Measurements from ENCODE around the gene NSL1.
"Not testable (repeated sequence)": the region's sequence is repeated elsewhere in the genome, so short reads cannot be mapped to it uniquely, and the experiment has no call there.

Gene NSL1

GRCh38 chr1:212746546-212746945, 45.0 kb downstream of the NSL1 start:
- no peak for DNase-seq

DNA sequence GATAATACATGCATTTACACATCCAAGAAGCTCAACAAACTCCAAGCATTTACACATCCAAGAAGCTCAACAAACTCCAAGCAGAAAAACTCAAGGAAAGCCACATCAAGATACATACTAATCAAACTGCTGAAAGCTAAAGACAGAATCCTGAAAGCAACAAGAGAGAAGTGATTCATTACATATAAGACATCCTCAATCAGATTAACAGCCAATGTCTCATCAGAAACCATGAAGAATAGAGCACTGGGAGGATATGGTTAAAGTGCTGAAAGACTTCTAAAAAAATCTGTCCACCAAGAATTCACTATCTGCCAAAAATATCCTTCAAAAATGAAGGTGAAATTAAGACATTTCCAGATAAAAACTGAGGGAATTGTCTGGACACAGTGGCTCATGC, 46.3 kb downstream of the NSL1 start:
- DNase-seq, result no peak

DNA sequence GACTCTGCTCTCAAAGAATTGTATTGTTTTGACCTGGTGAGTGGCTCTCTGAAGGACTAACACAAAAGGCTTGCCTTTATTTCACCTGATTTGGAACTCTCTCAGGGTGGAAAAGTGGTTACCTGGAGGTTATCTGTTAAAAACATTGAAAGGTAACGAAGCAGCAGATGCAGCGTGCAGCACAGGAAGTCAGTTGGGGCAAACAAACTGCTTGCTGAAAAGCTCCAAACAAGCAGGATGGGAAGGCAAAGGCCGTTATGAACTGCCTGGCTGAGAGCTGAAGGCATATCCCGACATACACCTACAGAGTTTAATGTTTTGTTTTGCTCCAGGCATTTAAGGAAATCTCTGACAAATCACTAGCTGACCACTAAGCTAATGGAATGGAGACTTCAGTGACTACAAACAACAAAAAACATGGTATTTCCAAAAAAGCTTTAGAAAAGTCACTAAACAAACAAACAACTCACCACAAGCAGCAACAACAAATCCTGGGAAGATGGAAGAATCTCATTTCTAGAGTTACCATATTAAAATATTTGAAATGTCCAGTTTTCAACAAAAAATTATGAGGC, 47.6 kb downstream of the NSL1 start:
- DNase-seq, result no peak

GRCh38 chr1:212738330-212738729, 53.2 kb downstream of the NSL1 start:
- no peak for DNase-seq

- DNase-seq, result no peak
Observed at GRCh38 chr1:212737559-212737958, 54.0 kb downstream of the NSL1 start.

GRCh38 chr1:212733109-212733508, 58.5 kb downstream of the NSL1 start:
- no peak for DNase-seq

GRCh38 chr1:212731630-212732029, 59.9 kb downstream of the NSL1 start:
- no peak for DNase-seq

DNA sequence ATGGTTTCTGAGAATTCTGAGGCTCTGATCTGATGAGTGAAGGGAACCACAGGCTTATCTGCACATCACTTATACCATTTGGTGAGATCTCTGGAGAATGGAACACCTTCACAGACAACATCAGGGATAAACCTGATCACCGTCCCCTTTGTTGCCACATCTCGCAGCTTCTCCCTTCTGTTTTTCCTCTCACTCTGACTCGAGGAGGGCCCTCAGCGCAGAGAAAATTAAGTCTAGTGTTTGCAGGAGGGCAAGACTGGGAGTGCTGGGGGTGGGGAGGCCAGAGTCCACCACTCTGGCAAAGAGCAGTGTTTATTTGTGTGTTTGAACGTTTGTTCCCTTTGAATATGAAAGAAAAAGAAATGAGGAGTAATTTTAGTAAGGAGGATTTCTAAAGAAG, 63.0 kb downstream of the NSL1 start:
- no peak for DNase-seq

DNA sequence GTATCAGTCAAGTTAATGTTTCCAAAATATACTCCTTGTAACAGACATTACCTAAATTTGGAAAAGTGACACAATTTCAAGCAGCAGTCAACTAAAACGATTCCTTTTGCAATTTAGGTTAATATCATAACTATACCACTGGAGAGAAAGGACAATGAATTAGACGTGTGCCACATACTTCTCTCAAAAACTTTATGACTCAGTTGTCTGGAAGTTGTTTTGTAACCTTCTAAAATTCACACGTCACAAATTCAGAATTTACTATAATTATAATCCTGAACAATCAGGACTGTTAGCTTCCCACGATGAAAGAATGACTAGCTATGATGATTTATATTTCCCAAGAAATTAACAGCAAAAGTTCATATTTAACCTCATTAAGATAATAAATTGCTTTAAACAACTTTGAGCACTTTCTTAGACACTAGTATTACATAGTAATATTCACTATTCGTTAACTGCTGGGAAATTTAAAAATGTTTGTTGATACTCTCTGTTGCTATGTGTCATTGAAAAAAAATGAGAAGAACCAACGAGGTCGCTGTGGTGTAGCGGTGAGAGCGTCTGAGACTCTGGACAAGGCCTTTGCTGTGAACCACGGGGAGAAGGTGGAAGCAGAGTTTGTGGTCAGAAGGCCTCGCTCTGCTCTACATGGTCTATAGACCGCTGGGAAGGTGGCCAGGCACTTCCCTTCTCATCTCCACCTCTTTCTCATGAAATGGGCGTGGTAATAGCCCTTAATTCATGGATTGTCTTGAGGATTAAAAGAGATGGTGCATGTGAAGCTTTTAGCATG, 64.0 kb downstream of the NSL1 start:
- DNase-seq, result no peak

DNA sequence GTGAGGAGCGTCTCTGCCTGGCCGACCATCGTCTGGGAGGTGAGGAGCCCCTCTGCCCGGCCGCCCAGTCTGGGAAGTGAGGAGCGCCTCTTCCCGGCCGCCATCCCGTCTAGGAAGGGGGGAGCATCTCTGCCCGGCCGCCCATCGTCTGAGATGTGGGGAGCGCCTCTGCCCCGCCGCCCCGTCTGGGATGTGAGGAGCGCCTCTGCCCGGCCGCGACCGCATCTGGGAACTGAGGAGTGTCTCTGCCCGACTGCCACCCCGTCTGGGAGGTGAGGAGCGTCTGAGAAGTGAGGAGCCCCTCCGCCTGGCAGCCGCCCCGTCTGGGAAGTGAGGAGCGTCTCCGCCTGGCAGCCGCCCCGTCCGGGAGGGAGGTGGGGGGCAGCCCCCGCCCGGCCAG, 66.9 kb downstream of the NSL1 start:
- DNase-seq, result not testable (repeated sequence)

DNA sequence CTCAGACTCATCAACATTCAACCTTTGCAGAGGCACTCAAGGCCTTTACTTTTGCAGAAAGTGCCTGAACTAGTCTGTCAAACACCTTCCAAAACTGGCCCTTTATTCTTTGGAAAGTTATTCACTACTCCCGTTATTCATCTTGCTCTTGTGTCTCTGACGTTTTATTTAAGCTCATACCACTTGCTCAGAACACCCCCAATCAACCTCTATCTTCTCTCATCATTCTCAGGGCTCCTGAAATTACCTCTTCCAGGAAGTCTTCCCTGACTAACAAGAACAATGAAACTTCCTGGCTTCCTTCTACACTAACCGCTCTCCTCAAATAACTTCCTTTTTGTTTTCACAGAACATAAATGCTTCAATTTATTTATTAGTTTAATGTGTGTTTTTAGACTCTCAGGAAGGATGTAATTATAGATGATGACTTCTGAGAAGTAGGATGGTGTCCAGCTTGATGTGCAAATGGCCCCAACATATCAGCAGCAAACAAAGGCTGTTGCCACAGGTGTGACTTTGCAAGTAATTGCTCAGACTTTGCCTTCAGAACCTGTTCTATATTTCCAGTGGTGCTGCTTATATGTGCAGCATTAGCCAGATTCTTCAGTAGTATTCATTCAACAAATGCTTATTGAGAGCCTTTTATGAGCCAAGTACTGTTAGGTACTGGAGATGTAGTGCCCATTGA, 69.2 kb downstream of the NSL1 start:
- DNase-seq, result no peak

GRCh38 chr1:212721388-212722247, 70.0 kb downstream of the NSL1 start:
- DNase-seq, result no peak

- DNase-seq, result no peak
Observed at GRCh38 chr1:212719633-212720032, 71.9 kb downstream of the NSL1 start.

DNA sequence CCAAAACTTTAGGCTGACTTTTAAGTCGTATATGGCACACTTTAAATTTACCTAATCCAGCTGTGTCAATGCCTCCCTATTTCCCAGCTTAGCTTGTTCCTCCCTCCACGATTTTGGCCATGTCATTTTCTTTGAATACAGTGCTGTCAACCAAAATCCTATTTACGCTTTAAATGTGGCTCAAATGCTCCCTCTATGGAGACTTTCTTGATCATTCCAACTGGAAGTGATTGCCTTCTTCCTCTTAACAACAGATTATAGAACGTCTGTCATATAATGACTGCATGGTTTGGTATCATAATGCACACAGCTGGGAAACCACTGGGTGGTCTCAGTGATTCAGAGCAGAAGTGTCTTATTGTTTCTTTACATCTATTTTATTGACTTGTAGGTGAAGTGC, 73.1 kb downstream of the NSL1 start:
- no peak for DNase-seq

DNA sequence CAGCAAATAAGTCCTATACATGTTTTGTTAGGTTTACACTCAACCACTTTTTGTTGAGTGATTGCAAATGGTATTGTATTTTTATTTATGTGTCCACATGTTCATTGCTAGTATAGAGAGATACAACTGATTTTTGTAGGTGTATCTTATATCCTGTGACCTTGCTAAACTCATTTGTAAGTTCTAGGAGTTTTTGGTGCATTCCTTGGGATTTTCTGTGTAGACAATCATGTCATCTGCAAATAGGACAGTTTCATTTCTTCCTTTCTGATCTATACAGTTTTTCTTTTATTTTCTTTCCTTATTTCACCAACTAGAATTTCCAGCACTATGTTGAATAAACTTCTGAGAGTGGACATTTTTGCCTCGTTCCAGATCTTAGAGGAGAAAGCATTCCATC, 75.4 kb downstream of the NSL1 start:
- DNase-seq, result no peak

DNA sequence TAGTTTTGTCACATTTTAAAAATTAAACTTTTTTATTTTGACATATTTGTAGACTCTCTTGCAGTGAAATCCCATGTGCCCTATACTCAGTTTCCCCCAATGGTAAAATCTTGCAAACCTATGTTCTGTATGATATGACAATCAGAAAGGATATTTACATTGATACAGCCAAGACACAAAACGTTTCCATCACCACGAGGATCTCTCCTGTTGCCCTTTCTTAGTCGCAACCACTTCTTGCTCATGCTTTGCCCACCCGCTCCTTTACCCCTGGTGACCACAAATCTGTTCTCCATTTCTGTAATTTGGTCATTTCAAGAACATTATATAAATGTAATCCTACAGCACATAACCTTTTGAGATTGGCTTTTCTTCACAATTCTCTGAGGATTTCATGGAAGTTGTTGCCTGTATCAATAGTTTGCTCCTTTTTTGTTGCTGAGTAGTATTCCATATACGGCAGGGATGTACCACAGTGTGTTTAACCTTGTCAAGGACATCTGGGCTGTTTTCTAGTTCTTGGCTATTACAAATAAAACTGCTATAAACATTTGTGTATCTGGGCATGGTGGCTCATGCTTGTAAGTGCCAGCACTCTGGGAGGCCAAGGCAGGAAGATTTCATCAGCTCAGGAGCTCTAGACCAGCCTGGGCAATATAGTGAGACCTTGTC, 78.0 kb downstream of the NSL1 start:
- no peak for DNase-seq

GRCh38 chr1:212712451-212713303, 78.9 kb downstream of the NSL1 start:
- DNase-seq, result no peak

- DNase-seq, result not testable (repeated sequence)
Observed at GRCh38 chr1:212711974-212712373, 79.6 kb downstream of the NSL1 start.

- no peak for DNase-seq
Observed at GRCh38 chr1:212710566-212710965, 81.0 kb downstream of the NSL1 start.

- DNase-seq, result no peak
Observed at GRCh38 chr1:212703991-212704564, 87.5 kb downstream of the NSL1 start.

- no peak for DNase-seq
Observed at GRCh38 chr1:212702672-212703071, 88.9 kb downstream of the NSL1 start.
